PC-9 (cell line): ENCODE data around the gene SOX4. TPM values are rescaled to one million over a fixed set of nuclear protein-coding genes. Genes with fewer than 3 reads are reported as not detected.

Experiments used
- BruUV-seq: library from RNA; stranded (reverse); fragments of 400-500 nt; replicated peaks from 2 replicates; lab custom pipeline; 2021; lab: Mats Ljungman, UMichigan
- CTCF ChIA-PET: fragments of 300-600 bp; sonication (Branson Sonifier 250); formaldehyde crosslinking; loops from one replicate; lab custom pipeline; 2022; ENCODE audit warnings: antibody characterized with exemption; lab: Charles Lee
- POLR2A ChIA-PET: fragments of 300-600 bp; sonication (Branson Sonifier 250); formaldehyde crosslinking; loops from one replicate; lab custom pipeline; 2022; ENCODE audit warnings: antibody characterized with exemption; ENCODE audit not compliant: unreplicated experiment; lab: Charles Lee
- DNase-seq, 2 experiments: peaks; one replicate each; pipeline versions ENCODE4 v3.0.0 to v3.0.0-alpha.2; 2015 to 2022; ENCODE audit warnings: mixed read lengths in 1 of 2
- H2AFZ ChIP-seq: fragments of 200-600 bp; sonication (generic); 2 replicates; pipeline ENCODE4 v1.8.1; 2017; ENCODE audit warnings: antibody characterized with exemption
- H3F3A ChIP-seq: fragments of 200-600 bp; sonication (generic); 2 replicates; pipeline ENCODE4 v1.8.1; 2017; ENCODE audit warnings: antibody characterized with exemption, mild to moderate bottlenecking, low read depth; ENCODE audit not compliant: insufficient read depth
- H3K27ac ChIP-seq: fragments of 200-600 bp; sonication (generic); 2 replicates; pipeline ENCODE4 v1.6.1; 2016; ENCODE audit warnings: mixed run types
- H3K27me3 ChIP-seq: fragments of 200-600 bp; sonication (generic); 2 replicates; pipeline ENCODE4 v1.6.1; 2016; ENCODE audit warnings: low read depth, mixed run types; ENCODE audit not compliant: insufficient read depth
- H3K36me3 ChIP-seq: fragments of 200-600 bp; sonication (generic); 2 replicates; pipeline ENCODE4 v1.6.1; 2016; ENCODE audit warnings: low read depth, mixed run types
- H3K4me1 ChIP-seq: fragments of 200-600 bp; sonication (generic); replicated peaks from 2 replicates; pipeline ENCODE4 v1.6.1; 2016; ENCODE audit warnings: mixed run types; ENCODE audit not compliant: insufficient read depth
- H3K4me2 ChIP-seq: fragments of 200-600 bp; sonication (generic); 2 replicates; pipeline ENCODE4 v1.6.1; 2017; ENCODE audit warnings: mixed run types
- H3K4me3 ChIP-seq: fragments of 200-600 bp; sonication (generic); 2 replicates; pipeline ENCODE4 v1.6.1; 2016; ENCODE audit warnings: mixed run types
- H3K79me2 ChIP-seq: fragments of 200-600 bp; sonication (generic); 2 replicates; pipeline ENCODE4 v1.6.1; 2017; ENCODE audit warnings: low read depth, mixed run types
- H3K9me2 ChIP-seq: fragments of 200-600 bp; sonication (generic); 2 replicates; pipeline ENCODE4 v1.8.1; 2017; ENCODE audit warnings: mild to moderate bottlenecking; ENCODE audit not compliant: insufficient read depth
- H3K9me3 ChIP-seq: fragments of 200-600 bp; sonication (generic); 2 replicates; pipeline ENCODE4 v1.8.1; 2016; ENCODE audit warnings: low read depth; ENCODE audit not compliant: insufficient read depth
- H4K20me1 ChIP-seq: fragments of 200-600 bp; sonication (generic); 2 replicates; pipeline ENCODE4 v1.8.1; 2017; ENCODE audit not compliant: insufficient read depth
- CTCF ChIP-seq: fragments of 200-600 bp; sonication (generic); conservative IDR thresholded peaks from 2 replicates; pipeline ENCODE4 v1.6.1; 2017; ENCODE audit warnings: mixed run types, antibody characterized with exemption, mild to moderate bottlenecking, moderate library complexity
- EZH2 ChIP-seq: fragments of 200-600 bp; sonication (generic); IDR thresholded peaks from 2 replicates; pipeline ENCODE4 v1.8.0; 2017; ENCODE audit warnings: antibody characterized with exemption, low read depth
- intact Hi-C: fragments of 100-400 bp; cut with micrococcal nuclease; formaldehyde crosslinking; loops from one replicate; pipeline ENCODE4 v1.10.0; 2022; ENCODE audit not compliant: unreplicated experiment
- total RNA-seq: library from RNA; stranded (reverse); gene quantifications from 2 replicates; pipeline ENCODE4 v1.2.3, GENCODE V29; 2021

Gene SOX4
- total RNA-seq, 1 experiment from 2014 or later, result 32.8 TPM

- H3K4me1 ChIP-seq, result peaks cover 13% of the 10 kb centered on the region
- CTCF ChIA-PET, result interaction anchor here (0.6 to 1.7 kb wide), 16 partner anchors 20 to 1195 kb away, joined by 3 to 18 read pairs (median 4); no protein-coding TSS in a partner anchor
- peaks cover 14% of the 10 kb centered on the region for H3F3A ChIP-seq
- H2AFZ ChIP-seq, result peak overlapping the region; percentile 95
- intact Hi-C loops, result loop anchor here (1.0 to 10.0 kb wide), 9 partner anchors 204 to 1859 kb away; no protein-coding TSS in a partner anchor
- no peaks in the 10 kb centered on the region for H3K9me3 ChIP-seq
- TSS peak; percentile 78 for BruUV-seq
- no peaks in the 10 kb centered on the region for H3K9me2 ChIP-seq
- peak; percentile 69 to 82 for DNase-seq
- peak overlapping the region; percentile 98 for H3K4me2 ChIP-seq
- no peaks in the 10 kb centered on the region for H4K20me1 ChIP-seq
- POLR2A ChIA-PET, result interaction anchor here (0.5 to 1.1 kb wide), 13 partner anchors 218 to 1825 kb away, joined by 4 to 31 read pairs (median 10); no protein-coding TSS in a partner anchor
- no peaks in the 10 kb centered on the region; the same call in 1 of the 2 replicates for H3K79me2 ChIP-seq
- no peaks in the 10 kb centered on the region for H3K36me3 ChIP-seq
- TF ChIP-seq EZH2, result no peak
- no peak for TF ChIP-seq CTCF
- peak overlapping the region; percentile 97 for H3K4me3 ChIP-seq
- no peaks in the 10 kb centered on the region for H3K27me3 ChIP-seq
- peak overlapping the region; percentile 83 for H3K27ac ChIP-seq
Measured at GRCh38 chr6:21588481-21589351, 4.8 kb upstream of the SOX4 start.

- H3F3A ChIP-seq, result peaks cover 19% of the 10 kb centered on the region
- H3K36me3 ChIP-seq, result no peaks in the 10 kb centered on the region
- H4K20me1 ChIP-seq, result no peaks in the 10 kb centered on the region
- peak; percentile 55 to 88 for DNase-seq
- H3K4me2 ChIP-seq, result peak overlapping the region; percentile 98
- ChIA-PET CTCF (interaction anchor here (0.6 to 1.7 kb wide), 9 partner anchors 135 to 1030 kb away, joined by 3 to 18 read pairs (median 5); no protein-coding TSS in a partner anchor), POLR2A (interaction anchor here (0.6 to 0.8 kb wide), 5 partner anchors 279 to 1824 kb away, joined by 4 to 25 read pairs (median 13); no protein-coding TSS in a partner anchor)
- no peaks in the 10 kb centered on the region for H3K9me2 ChIP-seq
- peak overlapping the region; percentile 97 for H3K4me3 ChIP-seq
- H3K79me2 ChIP-seq, result peaks cover 3% of the 10 kb centered on the region
- H3K27ac ChIP-seq, result peak overlapping the region; percentile 83
- H3K9me3 ChIP-seq, result no peaks in the 10 kb centered on the region
- peak overlapping the region; percentile 95 for H2AFZ ChIP-seq
- intact Hi-C loops, result loop anchor here (1.0 to 10.0 kb wide), 14 partner anchors 205 to 1858 kb away; no protein-coding TSS in a partner anchor
- H3K4me1 ChIP-seq, result peaks cover 13% of the 10 kb centered on the region
- peak; percentile 86 for TF ChIP-seq CTCF
- no peak for TF ChIP-seq EZH2
- H3K27me3 ChIP-seq, result no peaks in the 10 kb centered on the region
- no TSS peak for BruUV-seq
Measured at GRCh38 chr6:21589352-21590345, 3.9 kb upstream of the SOX4 start.
